ENCODE data around the gene COBL.

- TF ChIP-seq POLR2A (IDR thresholded peaks at IDR 0.05), result no peak
- no peak for TF ChIP-seq CTCF (IDR thresholded peaks at IDR 0.05)
Observed at GRCh38 chr7:51161937-51162336, 154.7 kb downstream of the COBL start.

All from right lobe of liver (tissue), 4 donors.